A549 (cell line): ENCODE results near the gene PCBP3. TPM values are rescaled to one million over a fixed set of nuclear protein-coding genes. Genes with fewer than 3 reads are reported as not detected.

Experiments
- ATAC-seq, 2 experiments: fragments of 200-7000 bp in 1 of 2; fragments of >200 bp in 1 of 2; cut with Nextera tagmentation in 1 of 2; cut with Tn5 transposase in 1 of 2; 3 replicates each; pipeline versions ENCODE4 v1.8.0 to v1.9.1; 2018 to 2020; ENCODE audit warnings: mild to moderate bottlenecking in 1 of 2, moderate library complexity in 1 of 2
- CTCF ChIA-PET: fragments of 300-600 bp; sonication (Branson Sonifier 250); formaldehyde crosslinking; extraction: SDS; loops from one replicate; lab custom pipeline; 2021; ENCODE audit warnings: antibody characterized with exemption, inconsistent platforms; lab: Yijun Ruan, JAX
- POLR2A ChIA-PET: fragments of 350-600 bp; formaldehyde crosslinking; extraction: SDS; loops from one replicate; lab custom pipeline; 2021; ENCODE audit warnings: antibody characterized with exemption, inconsistent platforms; lab: Yijun Ruan, JAX
- DNase-seq, 2 experiments: peaks; one replicate each; pipeline versions ENCODE4 v3.0.0 to v3.0.0-alpha.2; 2011 to 2016; ENCODE audit warnings: low read depth in 1 of 2, low spot score in 1 of 2
- FAIRE-seq: peaks from 2 replicates; lab custom pipeline; 2011; peaks lifted over from hg19 to GRCh38; lab: Jason Lieb, UNC
- H3K27ac ChIP-seq, 2 experiments: fragments of >200 bp; sonication (Bioruptor Twin); formaldehyde crosslinking; 3 replicates each; pipeline ENCODE4 v1.5.1; 2016 to 2017
- H3K4me1 ChIP-seq: fragments of >200 bp; sonication (Bioruptor Twin); formaldehyde crosslinking; 3 replicates; pipeline ENCODE4 v1.6.1; 2016
- H3K4me2 ChIP-seq: fragments of >200 bp; sonication (Bioruptor Twin); formaldehyde crosslinking; 3 replicates; pipeline ENCODE4 v1.6.1; 2016
- H3K4me3 ChIP-seq: fragments of >200 bp; sonication (Bioruptor Twin); formaldehyde crosslinking; 3 replicates; pipeline ENCODE4 v1.5.1; 2016
- H3K9me3 ChIP-seq: fragments of >200 bp; sonication (Bioruptor Twin); formaldehyde crosslinking; 3 replicates; pipeline ENCODE4 v1.6.1; 2016
- BCL3 ChIP-seq: fragments of >200 bp; sonication (Bioruptor Twin); formaldehyde crosslinking; IDR thresholded peaks from 3 replicates; pipeline ENCODE4 v1.6.1; 2016
- CBX2 ChIP-seq: fragments of 200-600 bp; sonication (generic); IDR thresholded peaks from 2 replicates; pipeline ENCODE4 v1.6.1; 2016; ENCODE audit warnings: low read depth, mild to moderate bottlenecking, borderline replicate concordance
- CBX8 ChIP-seq: fragments of 200-600 bp; sonication (generic); IDR thresholded peaks from 2 replicates; pipeline ENCODE4 v1.6.1; 2016
- CEBPB ChIP-seq, 2 experiments: fragments of >200 bp in 1 of 2; sonication (Bioruptor Twin) in 1 of 2; formaldehyde crosslinking in 1 of 2; IDR thresholded peaks; 2 replicates each; pipeline ENCODE4 v1.6.1; 2012 to 2016
- CHD4 ChIP-seq: fragments of 200-600 bp; sonication (generic); IDR thresholded peaks from 2 replicates; pipeline ENCODE4 v1.6.1; 2016; ENCODE audit warnings: antibody characterized with exemption, mild to moderate bottlenecking, borderline replicate concordance
- EHF ChIP-seq: fragments of 250-450 bp; sonication (Bioruptor Pico); IDR thresholded peaks from 2 replicates; pipeline ENCODE4 v1.5.0; 2020; ENCODE audit warnings: mild to moderate bottlenecking
- ESRRA ChIP-seq: fragments of 150-350 bp; IDR thresholded peaks from 2 replicates; pipeline ENCODE4 v1.6.1; 2014; ENCODE audit warnings: mild to moderate bottlenecking, low read length, borderline replicate concordance
- FOSL2 ChIP-seq, 2 experiments: fragments of 450-650 bp in 1 of 2; fragments of >200 bp in 1 of 2; sonication (Bioruptor Twin) in 1 of 2; formaldehyde crosslinking; IDR thresholded peaks; 2 replicates each; pipeline versions ENCODE4 v1.5.0 to v1.6.1; 2016 to 2020; ENCODE audit warnings: mild to moderate bottlenecking in 1 of 2, moderate library complexity in 1 of 2
- HOXA7 ChIP-seq: fragments of 250-450 bp; sonication (Bioruptor Pico); IDR thresholded peaks from 2 replicates; pipeline ENCODE4 v1.5.0; 2020; ENCODE audit warnings: mild to moderate bottlenecking, moderate library complexity
- HOXB13 ChIP-seq: fragments of 250-450 bp; sonication (Bioruptor Pico); IDR thresholded peaks from 2 replicates; pipeline ENCODE4 v1.5.0; 2020; ENCODE audit warnings: low read depth, mild to moderate bottlenecking, moderate library complexity
- MAZ ChIP-seq: fragments of 150-350 bp; IDR thresholded peaks from 2 replicates; pipeline ENCODE4 v1.6.1; 2014; ENCODE audit warnings: antibody characterized with exemption, low read depth, low read length, borderline replicate concordance
- NFE2L2 ChIP-seq: fragments of 150-350 bp; conservative IDR thresholded peaks from 2 replicates; pipeline ENCODE4 v1.6.1; 2014; ENCODE audit warnings: low read length
- NR3C1 ChIP-seq: fragments of >200 bp; sonication (Bioruptor Twin); formaldehyde crosslinking; IDR thresholded peaks from 3 replicates; pipeline ENCODE4 v1.6.1; 2017
- PHF8 ChIP-seq: fragments of 200-600 bp; sonication (generic); IDR thresholded peaks from 2 replicates; pipeline ENCODE4 v1.6.1; 2016; ENCODE audit warnings: low read depth, mild to moderate bottlenecking, antibody characterized with exemption, moderate library complexity, borderline replicate concordance
- POLR2AphosphoS2 ChIP-seq: conservative IDR thresholded peaks from 2 replicates; pipeline ENCODE4 v1.6.1; 2012; ENCODE audit warnings: low read length, improper control_type of control experiment, inconsistent platforms
- RCOR1 ChIP-seq: fragments of 150-350 bp; IDR thresholded peaks from 2 replicates; pipeline ENCODE4 v1.6.1; 2014; ENCODE audit warnings: antibody characterized with exemption, low read length, low read depth
- SMC3 ChIP-seq: fragments of >200 bp; sonication (Bioruptor Twin); formaldehyde crosslinking; IDR thresholded peaks from 3 replicates; pipeline ENCODE4 v1.6.1; 2018; ENCODE audit warnings: inconsistent platforms
- SREBF2 ChIP-seq: fragments of 450-650 bp; IDR thresholded peaks from 2 replicates; pipeline ENCODE4 v1.6.1; 2014; ENCODE audit warnings: mild to moderate bottlenecking, moderate library complexity
- TFCP2L1 ChIP-seq: fragments of 250-450 bp; sonication (Bioruptor Pico); IDR thresholded peaks from 2 replicates; pipeline ENCODE4 v1.5.0; 2021; ENCODE audit warnings: mild to moderate bottlenecking
- ZFP36 ChIP-seq: fragments of 450-650 bp; IDR thresholded peaks from 2 replicates; pipeline ENCODE4 v1.6.1; 2014; ENCODE audit warnings: borderline replicate concordance; ENCODE audit not compliant: partially characterized antibody
- ZNF302 ChIP-seq: fragments of 250-450 bp; sonication (Bioruptor Pico); IDR thresholded peaks from 2 replicates; pipeline ENCODE4 v1.9.0; 2021; ENCODE audit warnings: inconsistent platforms, mild to moderate bottlenecking, moderate library complexity
- WGBS: methylation state at CpG from one replicate; pipeline ENCODE4 v1.1.6; 2017; ENCODE audit errors: missing lambda C conversion rate; 5-methylcytosine and 5-hydroxymethylcytosine counted together
- polyA plus RNA-seq, 4 experiments: library from polyadenylated mRNA; depleted of rRNA in 3 of 4; stranded (reverse); fragments of >200 nt; fragmentation: RNase III in 1 of 4; extraction: RNeasy Plus Mini Kit Qiagen cat#74134 plus additional on column Dnase treatment in 1 of 4; gene quantifications; 2 replicates in 3 of 4; 3 replicates in 1 of 4; pipeline ENCODE4 v1.2.3, GENCODE V29; 2011 to 2017

PCBP3 gene
- polyA plus RNA-seq, 2 of the 4 experiments (the other 2 are of a cell fraction) = 0.30 to 0.34 TPM

DNA sequence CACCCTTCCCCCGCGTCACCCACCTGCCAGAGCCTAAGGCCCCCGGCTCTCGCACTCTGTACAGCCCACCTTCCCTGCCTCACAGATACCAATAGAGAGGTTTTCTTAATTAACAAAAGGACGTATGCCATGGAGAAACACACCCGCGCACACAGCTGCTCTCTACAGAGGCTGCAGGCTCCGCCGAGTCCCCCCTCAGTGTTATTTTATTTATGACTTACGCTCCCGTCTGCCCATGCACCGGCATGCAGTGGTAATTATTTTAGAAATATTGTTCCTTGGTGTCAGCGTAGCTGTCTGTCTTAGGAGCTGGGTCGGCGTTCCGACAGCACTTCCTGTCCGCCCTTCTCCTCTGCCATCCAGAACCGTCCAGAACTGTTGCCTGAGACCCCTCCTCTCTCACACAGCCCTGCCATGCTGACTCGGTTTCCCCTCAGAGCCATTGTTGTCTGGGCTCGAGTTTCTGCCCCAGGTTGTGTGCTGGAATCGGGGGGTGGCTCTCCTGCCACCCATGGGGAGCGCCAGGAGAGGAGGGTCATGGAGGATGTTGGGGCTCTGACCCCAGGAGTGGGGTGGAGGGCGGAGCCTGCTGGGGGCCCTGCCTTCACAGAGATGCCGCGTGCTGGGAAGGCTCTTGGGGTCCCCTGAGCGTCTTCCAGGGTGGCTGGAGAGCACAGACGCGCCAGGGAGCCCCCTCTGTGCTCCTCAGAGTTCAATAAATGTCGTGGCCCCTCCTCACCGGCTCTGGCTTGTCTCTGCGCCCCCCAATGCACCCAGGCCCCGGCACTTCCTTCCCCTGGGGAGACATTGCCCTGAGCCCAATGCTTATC, 298.4 kb downstream of the PCBP3 start (continued):
- TF ChIP-seq EHF (CRISPR knock-in tag) (no peak), CBX2 (no peak)

DNA sequence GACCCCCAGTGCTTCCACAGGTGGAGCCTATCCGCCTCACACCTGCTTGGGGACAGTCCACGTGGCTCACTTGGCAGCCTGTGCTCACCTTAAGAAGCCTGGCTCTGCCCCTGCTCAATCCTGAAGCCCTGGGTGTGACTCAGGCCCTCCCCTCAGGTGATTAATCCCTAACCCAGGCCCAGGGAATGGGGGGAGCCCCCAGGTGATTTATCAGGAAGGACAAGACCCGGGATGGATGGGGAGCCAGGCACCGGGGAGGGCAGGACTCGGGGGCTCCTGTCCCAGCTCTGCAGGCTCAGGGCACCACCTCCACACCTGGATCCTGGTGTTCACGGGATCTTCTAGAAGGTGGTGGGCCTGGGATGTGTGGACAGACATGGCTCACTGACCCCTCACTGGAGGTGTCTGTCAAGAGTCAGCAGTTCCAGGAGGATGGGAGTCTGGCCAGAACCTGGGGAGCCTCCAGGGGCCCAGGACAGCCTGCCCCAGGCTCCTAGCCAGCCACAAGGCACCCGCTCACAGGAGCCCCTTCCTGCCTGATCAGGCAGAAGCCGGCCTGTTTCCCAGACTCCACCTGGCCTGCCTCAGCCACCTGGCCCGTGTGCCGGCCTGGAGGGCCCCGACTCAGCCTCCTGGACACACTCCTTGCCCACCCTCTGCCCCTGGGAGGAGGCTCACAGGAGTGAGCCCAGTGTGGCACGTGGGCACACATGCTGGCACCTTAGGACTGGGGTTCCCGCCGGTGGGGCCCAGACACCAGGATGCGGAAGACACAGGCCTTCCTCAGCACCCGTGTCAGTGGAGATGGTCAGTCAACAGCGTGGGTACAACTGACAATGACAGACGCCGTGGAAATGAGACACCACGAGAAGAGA, 299.5 kb downstream of the PCBP3 start:
- POLR2A ChIA-PET = no interaction called here
- Histone ChIP-seq H3K4me3 (no peak overlapping the region), H3K27ac (no peak overlapping the region), H3K4me2 (no peak overlapping the region), H3K4me1 (no peaks in the 10 kb centered on the region), H3K9me3 (no peaks in the 10 kb centered on the region)
- DNase-seq (no peak), FAIRE-seq (no peak), ATAC-seq (no peak)
- CTCF ChIA-PET = no interaction called here
- TF ChIP-seq CHD4 (no peak), HOXA7 (CRISPR knock-in tag) (no peak), CEBPB (IDR thresholded peaks at IDR 0.05) (no peak), TFCP2L1 (CRISPR knock-in tag) (no peak), HOXB13 (CRISPR knock-in tag) (no peak), RCOR1 (no peak), CBX8 (no peak)
- WGBS = 35% methylated on average over 6 of the region's 20 CpGs

DNA sequence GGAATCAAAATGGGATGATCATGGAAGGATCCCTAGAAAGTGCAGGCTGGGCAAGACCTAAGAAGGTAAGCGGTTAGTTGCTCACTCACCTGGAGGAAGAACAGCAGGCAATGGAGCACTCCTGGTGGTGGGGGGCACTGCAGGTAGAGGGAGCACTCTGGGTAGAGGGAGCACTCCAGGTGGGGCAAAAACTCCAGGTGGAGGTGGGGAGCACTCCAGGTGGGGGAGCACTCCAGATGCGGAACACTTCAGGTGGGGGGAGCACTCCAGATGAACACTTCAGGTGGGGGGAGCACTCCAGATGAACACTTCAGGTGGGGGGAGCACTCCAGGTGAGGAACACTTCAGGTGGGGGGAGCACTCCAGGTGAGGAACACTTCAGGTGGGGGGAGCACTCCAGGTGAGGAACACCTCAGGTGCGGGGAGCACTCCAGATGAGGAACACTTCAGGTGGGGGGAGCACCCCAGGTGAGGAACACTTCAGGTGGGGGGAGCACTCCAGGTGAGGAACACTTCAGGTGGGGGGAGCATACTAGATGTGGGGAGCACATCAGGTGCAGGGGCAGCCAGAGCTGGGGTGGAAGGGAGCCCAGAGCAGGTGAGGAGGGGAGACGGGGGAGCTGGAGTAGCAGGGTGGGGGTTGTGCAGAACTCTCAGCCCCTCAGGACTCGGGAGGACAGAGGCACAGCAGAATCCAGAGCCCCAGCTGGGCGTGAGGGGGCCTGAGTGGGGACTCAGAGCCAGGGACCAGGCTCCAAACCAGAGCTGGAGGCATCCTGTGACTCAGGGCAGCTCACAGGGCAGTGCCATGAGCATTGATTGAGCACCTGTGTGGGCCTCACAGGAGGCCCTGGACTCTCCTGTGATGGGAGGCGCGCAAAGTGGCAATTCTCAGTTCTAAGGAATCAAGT, 300.4 kb downstream of the PCBP3 start:
- Histone ChIP-seq H3K4me1 (no peaks in the 10 kb centered on the region), H3K27ac (no peak overlapping the region), H3K4me3 (no peak overlapping the region), H3K9me3 (no peaks in the 10 kb centered on the region), H3K4me2 (no peak overlapping the region)
- no peak for DNase-seq
- TF ChIP-seq SMC3 (no peak), MAZ (no peak), EHF (CRISPR knock-in tag) (no peak)
- no peak for FAIRE-seq
- ChIA-PET CTCF (no interaction called here), POLR2A (no interaction called here)
- ATAC-seq = no peak
- 60% methylated on average over 6 of the region's 8 CpGs for WGBS

DNA sequence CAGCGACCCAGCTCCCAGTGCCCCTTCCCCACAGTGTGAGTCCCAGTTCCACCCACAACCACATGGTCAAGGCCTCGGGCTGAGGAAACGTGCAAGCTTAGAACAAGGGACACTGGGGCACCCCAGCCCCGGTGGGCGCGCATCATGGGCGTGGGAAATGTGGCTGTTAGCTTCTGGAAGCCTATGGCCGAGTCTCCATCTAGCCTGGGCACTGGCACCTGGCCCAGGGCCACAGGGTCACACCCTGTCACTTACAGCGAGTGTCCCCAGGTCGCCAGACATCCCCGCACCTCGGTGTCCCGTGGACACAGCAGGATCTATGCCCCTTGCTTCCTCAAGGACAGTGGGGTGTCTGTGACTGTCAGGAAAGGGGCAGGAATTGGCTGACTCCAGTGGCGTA, 301.1 kb downstream of the PCBP3 start:
- FAIRE-seq (no peak), ATAC-seq (no peak), DNase-seq (no peak)
- Histone ChIP-seq H3K4me1 (no peaks in the 10 kb centered on the region), H3K9me3 (no peaks in the 10 kb centered on the region), H3K4me3 (no peak overlapping the region), H3K27ac (no peak overlapping the region), H3K4me2 (no peak overlapping the region)
- ChIA-PET POLR2A (no interaction called here), CTCF (no interaction called here)
- TF ChIP-seq BCL3 (no peak), ZFP36 (no peak), POLR2AphosphoS2 (no peak), TFCP2L1 (CRISPR knock-in tag) (no peak), ESRRA (no peak), PHF8 (no peak), NR3C1 (no peak), NFE2L2 (no peak), FOSL2 (IDR thresholded peaks at IDR 0.05) (no peak), FOSL2 (CRISPR knock-in tag; IDR thresholded peaks at IDR 0.05) (no peak), CEBPB (IDR thresholded peaks at IDR 0.05) (no peak), ZNF302 (no peak), SREBF2 (no peak)
- WGBS = 52% methylated on average over 3 of the region's 14 CpGs
